Chondrocyte (in vitro differentiated cells): ENCODE results near the gene SAP30L. TPM values are rescaled to one million over a fixed set of nuclear protein-coding genes. Genes with fewer than 3 reads are reported as not detected.

Experiments used
- DNase-seq: peaks from one replicate; pipeline ENCODE4 v3.0.0; 2021; ENCODE audit warnings: mixed read lengths, low spot score
- H3K27ac Mint-ChIP-seq: one replicate; pipeline ENCODE4 v1.8.0; 2021; ENCODE audit warnings: mild to moderate bottlenecking, moderate library complexity, mixed read lengths; ENCODE audit not compliant: unreplicated experiment
- H3K27me3 Mint-ChIP-seq: 2 replicates; pipeline ENCODE4 v1.8.0; 2021; ENCODE audit warnings: low read depth, mixed read lengths
- H3K36me3 Mint-ChIP-seq: 2 replicates; pipeline ENCODE4 v1.8.0; 2021; ENCODE audit warnings: low read depth, mixed read lengths
- H3K4me1 Mint-ChIP-seq: 2 replicates; pipeline ENCODE4 v1.8.0; 2021; ENCODE audit warnings: low read depth, mild to moderate bottlenecking, mixed read lengths
- H3K4me3 Mint-ChIP-seq: one replicate; pipeline ENCODE4 v1.8.0; 2021; ENCODE audit warnings: mild to moderate bottlenecking, moderate library complexity, mixed read lengths; ENCODE audit not compliant: unreplicated experiment
- H3K9me3 Mint-ChIP-seq: 2 replicates; pipeline ENCODE4 v1.8.0; 2021; ENCODE audit warnings: low read depth, mixed read lengths
- long read RNA-seq: library from polyadenylated mRNA; stranded (forward); transcript quantifications from one replicate; pipeline ENCODE4 v2.0.0, GENCODE V29; 2021
- total RNA-seq: library from RNA; stranded (reverse); gene quantifications from 3 replicates; pipeline ENCODE4 v1.2.1, GENCODE V29; 2021
- TF ChIP-seq, protein P1 (sequence below): fragments of 200-600 bp; sonication (generic); IDR thresholded peaks from 2 replicates; pipeline ENCODE4 v1.5.0; 2021; ENCODE audit warnings: antibody characterized with exemption, mild to moderate bottlenecking, moderate library complexity

SAP30L gene
- 33.8 to 38.5 TPM (median 34.4 TPM) in 3 replicates for total RNA-seq
- long read RNA-seq, full-length matches to known transcripts: 12 of 21 reads
- long read RNA-seq, partial matches to known transcripts: 0 of 21 reads
- long read RNA-seq, other reads (novel, unspliced or antisense): 9 of 21 reads

- Mint-ChIP-seq H3K9me3 (no peaks in the 10 kb centered on the region), H3K4me3 (peak within 1 kb of the TSS; percentile 100), H3K4me1 (peaks cover 35% of the 10 kb centered on the region), H3K27ac (peak within 1 kb of the TSS; percentile 91), H3K36me3 (peaks cover 8% of the 10 kb centered on the region), H3K27me3 (no peaks in the 10 kb centered on the region)
- peak; percentile 98 for DNase-seq
- TF ChIP-seq, protein P1, sequence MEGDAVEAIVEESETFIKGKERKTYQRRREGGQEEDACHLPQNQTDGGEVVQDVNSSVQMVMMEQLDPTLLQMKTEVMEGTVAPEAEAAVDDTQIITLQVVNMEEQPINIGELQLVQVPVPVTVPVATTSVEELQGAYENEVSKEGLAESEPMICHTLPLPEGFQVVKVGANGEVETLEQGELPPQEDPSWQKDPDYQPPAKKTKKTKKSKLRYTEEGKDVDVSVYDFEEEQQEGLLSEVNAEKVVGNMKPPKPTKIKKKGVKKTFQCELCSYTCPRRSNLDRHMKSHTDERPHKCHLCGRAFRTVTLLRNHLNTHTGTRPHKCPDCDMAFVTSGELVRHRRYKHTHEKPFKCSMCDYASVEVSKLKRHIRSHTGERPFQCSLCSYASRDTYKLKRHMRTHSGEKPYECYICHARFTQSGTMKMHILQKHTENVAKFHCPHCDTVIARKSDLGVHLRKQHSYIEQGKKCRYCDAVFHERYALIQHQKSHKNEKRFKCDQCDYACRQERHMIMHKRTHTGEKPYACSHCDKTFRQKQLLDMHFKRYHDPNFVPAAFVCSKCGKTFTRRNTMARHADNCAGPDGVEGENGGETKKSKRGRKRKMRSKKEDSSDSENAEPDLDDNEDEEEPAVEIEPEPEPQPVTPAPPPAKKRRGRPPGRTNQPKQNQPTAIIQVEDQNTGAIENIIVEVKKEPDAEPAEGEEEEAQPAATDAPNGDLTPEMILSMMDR: no peak
These were observed at the start of gene SAP30L for GRCh38 chr5:154445422-154446194. TSS of gene SAP30L (plus strand) at chr5:154445997. CDS start at chr5:154446605, 608 bp downstream.

DNA sequence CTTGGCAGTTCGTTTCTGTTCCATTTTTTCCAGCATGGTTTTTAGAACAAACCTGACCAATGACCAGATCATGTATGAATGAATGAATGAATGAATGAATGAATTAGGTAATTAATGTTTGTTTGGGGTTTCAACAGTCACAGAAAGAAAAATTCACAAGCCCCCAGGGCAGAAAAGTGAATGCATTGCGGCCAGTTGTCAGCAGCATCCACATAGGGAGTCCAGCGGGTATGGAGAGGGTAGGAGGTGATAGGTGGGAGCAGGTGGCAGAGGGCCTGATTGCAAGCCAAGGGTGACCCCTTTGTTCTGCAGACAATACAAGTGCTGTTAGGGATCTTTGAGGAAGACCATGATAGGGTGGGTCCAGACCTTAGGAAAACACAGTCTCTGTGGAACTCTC lies 49.7 kb upstream of the SAP30L start:
- TF ChIP-seq, protein P1: no peak
- no peaks in the 10 kb centered on the region for H3K9me3 Mint-ChIP-seq
- DNase-seq: no peak
- H3K27me3 Mint-ChIP-seq: no peaks in the 10 kb centered on the region
- H3K4me3 Mint-ChIP-seq: no peak overlapping the region
- no peak overlapping the region for H3K27ac Mint-ChIP-seq
- H3K4me1 Mint-ChIP-seq: peaks cover 32% of the 10 kb centered on the region
- H3K36me3 Mint-ChIP-seq: peaks cover 19% of the 10 kb centered on the region

GRCh38 chr5:154397652-154398406 lies 48.0 kb upstream of the SAP30L start:
- Mint-ChIP-seq H3K36me3 (peaks cover 19% of the 10 kb centered on the region), H3K4me1 (peaks cover 17% of the 10 kb centered on the region), H3K4me3 (no peak overlapping the region), H3K27me3 (no peaks in the 10 kb centered on the region), H3K9me3 (no peaks in the 10 kb centered on the region), H3K27ac (no peak overlapping the region)
- DNase-seq: no peak
- TF ChIP-seq, protein P1: no peak

DNA sequence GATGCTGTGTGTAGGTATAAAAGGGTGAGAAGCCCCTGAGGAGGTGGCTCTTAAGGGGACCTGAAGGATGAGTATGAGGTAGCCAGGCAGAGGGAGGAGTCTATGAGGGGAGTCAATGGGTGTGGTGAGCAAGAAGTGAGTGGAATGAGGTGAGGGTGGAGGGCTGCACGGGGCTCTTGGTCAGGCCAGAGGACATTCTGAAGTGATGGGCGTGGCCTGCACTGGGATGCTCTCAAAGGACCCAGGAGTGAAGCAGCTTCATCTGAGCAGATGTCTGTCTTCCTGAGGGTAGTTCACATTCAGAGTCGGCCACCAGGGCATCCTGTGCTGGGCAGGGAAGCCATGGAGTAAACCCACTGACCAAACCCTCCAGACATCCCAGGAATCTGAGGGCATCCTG lies 45.1 kb upstream of the SAP30L start:
- Mint-ChIP-seq H3K4me3 (no peak overlapping the region), H3K27ac (peak overlapping the region; percentile 49), H3K36me3 (peaks cover 17% of the 10 kb centered on the region), H3K9me3 (no peaks in the 10 kb centered on the region), H3K27me3 (no peaks in the 10 kb centered on the region), H3K4me1 (peaks cover 27% of the 10 kb centered on the region)
- TF ChIP-seq, protein P1: no peak
- no peak for DNase-seq

- peaks cover 17% of the 10 kb centered on the region for H3K36me3 Mint-ChIP-seq
- H3K27me3 Mint-ChIP-seq: no peaks in the 10 kb centered on the region
- H3K4me1 Mint-ChIP-seq: peaks cover 25% of the 10 kb centered on the region
- TF ChIP-seq, protein P1: no peak
- H3K4me3 Mint-ChIP-seq: no peak overlapping the region
- no peak for DNase-seq
- H3K27ac Mint-ChIP-seq: peak overlapping the region; percentile 60
- no peaks in the 10 kb centered on the region for H3K9me3 Mint-ChIP-seq
These were observed 44.4 kb upstream of the SAP30L start for GRCh38 chr5:154401355-154401754.
